Measurements from ENCODE around the gene MYBPH.

- TF ChIP-seq, protein P1, sequence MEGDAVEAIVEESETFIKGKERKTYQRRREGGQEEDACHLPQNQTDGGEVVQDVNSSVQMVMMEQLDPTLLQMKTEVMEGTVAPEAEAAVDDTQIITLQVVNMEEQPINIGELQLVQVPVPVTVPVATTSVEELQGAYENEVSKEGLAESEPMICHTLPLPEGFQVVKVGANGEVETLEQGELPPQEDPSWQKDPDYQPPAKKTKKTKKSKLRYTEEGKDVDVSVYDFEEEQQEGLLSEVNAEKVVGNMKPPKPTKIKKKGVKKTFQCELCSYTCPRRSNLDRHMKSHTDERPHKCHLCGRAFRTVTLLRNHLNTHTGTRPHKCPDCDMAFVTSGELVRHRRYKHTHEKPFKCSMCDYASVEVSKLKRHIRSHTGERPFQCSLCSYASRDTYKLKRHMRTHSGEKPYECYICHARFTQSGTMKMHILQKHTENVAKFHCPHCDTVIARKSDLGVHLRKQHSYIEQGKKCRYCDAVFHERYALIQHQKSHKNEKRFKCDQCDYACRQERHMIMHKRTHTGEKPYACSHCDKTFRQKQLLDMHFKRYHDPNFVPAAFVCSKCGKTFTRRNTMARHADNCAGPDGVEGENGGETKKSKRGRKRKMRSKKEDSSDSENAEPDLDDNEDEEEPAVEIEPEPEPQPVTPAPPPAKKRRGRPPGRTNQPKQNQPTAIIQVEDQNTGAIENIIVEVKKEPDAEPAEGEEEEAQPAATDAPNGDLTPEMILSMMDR (conservative IDR thresholded peaks at IDR 0.05; ENCODE audit: low read depth, low read length): no peak
- no peak for TF ChIP-seq EZH2 (IDR thresholded peaks at IDR 0.05; ENCODE audit: borderline replicate concordance, low read depth, low read length, poor library complexity, severe bottlenecking)
Measured at GRCh38 chr1:203177470-203178039, 1.9 kb upstream of the MYBPH start.
